ENCODE data around the gene KIAA0825.
"Not testable (repeated sequence)": the region's sequence is repeated elsewhere in the genome, so short reads cannot be mapped to it uniquely, and the experiment has no call there.

KIAA0825 gene

DNA sequence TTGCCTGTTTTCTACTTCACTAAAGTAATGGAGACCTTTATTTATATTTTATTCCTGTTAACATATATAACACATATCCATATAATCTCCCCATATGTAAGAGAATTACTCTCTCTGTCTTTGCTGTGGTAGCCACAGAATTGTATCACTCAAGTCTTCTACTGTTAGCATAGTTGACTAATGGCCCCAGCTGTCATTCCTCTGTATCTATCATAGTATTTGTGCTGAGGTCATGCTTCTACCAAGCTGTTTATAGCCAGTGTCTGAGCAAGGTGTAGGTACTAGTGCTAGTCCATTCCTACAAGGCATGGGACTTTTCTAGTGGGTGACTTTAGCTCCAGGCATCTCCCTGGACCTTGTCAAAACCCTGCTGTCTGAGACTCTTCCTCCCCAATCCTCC, 244.1 kb downstream of the KIAA0825 start:
- no peak for DNase-seq

DNA sequence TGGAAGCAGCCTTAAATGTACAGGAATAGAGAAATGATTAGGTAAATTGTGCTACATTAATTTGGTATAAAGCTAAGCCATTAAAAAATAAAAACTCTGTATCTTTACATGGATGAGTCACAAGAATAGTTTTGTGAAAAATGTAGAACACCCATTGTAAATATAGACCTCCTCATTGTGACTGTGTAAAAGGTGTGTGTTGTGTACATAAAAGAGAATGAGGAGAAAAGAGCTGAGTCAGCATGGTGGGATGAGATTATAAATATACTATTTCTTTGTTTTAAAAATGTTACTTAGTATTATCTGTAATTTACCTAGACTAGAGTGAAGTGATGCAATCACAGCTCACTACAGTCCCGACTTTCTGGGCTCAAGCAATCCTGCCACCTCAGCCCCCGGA, 250.5 kb downstream of the KIAA0825 start:
- no peak for DNase-seq

DNA sequence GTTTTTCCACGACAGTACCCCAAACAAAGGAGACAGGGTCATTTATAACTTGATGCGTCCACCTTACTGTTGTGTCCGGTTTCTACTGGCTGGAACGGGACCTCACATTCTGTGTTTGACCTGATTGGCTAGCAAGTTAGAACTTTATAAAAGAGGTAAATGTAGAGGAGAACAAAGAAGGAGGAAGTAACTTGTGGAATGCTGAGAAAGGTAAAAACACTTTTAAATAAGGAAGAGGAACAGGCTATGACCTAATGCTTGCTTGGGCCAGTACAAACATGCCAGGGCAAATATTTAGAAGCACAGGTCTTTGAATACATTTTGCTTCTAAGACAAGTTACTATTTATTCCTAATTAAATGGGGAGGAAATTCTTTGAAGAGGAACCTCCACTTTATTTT, 251.6 kb downstream of the KIAA0825 start:
- DNase-seq, result no peak

DNA sequence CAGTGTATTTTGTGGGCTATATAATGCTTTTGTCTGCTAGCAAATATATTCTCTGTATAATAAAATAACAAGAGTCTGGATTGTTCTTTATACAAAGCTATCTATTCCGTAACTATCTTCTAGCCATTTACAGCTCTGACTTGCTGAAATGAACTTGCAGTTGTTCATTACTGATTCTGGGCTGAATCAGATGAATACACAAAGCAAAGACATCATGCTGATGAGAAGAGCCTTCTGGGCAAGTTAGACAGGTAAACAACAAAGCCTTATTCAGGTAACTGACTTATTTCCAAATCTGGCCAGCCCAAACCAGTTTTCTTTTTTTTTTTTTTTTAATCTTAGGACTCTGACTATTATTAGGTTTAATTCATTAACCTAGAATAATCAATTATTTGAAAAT, 255.5 kb downstream of the KIAA0825 start:
- no peak for DNase-seq

DNA sequence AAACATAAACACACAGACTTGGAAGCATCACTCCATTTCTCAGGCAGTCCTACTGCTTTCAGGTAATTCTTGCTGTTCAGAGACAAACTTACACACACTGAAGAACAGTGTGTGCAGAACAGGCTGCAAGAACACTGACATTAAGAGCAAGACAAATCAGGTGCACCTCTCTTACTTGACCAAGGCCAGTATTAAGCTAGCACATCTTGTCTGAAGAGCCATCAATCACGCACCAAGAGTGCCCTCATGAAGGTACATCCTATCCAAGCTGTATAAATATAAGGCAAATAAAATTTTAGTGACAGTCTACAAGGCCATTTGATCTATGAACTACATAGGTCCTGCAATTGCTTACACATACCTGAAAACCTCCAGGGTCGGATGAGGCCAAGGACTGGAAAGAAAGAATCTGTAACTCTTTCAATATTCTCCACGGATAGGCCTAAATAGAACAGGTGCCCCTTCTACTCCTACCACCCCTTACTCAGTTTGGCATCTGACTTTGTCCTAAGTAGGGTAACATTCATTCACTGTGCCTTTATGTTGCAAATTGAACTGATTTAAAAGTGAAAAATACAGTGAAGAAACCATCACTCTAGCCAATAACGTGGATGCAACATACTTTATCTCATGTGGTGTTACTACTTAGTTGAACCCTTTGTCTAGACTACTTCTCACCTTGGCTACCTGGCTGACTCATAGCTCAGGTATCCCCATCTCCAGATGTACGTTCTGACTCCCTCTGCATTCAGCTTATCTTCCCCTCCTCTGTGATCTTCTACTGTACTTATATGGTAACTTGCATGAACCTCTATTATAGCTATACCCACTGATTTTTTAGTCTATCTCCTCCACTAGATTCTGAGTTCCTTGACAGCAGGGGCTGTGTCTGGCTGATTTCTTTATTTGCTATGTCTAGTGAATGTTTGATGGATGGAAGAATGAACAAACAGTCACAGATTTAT, 256.3 kb downstream of the KIAA0825 start:
- no peak for DNase-seq

DNA sequence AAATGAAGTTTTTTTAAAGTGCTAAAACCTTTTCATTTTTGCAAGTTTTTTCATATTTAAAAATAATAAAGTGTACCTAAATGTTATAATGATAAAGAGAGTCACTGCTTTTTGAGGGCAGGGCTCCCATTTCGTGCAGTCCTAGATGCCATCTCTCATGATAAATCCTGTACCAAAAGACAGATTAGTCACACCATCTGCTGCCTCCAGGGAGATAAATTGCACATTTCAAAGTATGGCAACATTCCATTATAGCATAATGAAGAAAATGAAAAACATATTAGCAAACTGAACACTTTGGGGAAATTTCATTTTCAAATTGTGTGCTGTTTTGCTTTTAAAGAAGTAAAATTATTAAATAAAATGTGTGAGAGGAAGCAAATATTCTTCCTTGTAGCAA, 257.2 kb downstream of the KIAA0825 start:
- no peak for DNase-seq

DNA sequence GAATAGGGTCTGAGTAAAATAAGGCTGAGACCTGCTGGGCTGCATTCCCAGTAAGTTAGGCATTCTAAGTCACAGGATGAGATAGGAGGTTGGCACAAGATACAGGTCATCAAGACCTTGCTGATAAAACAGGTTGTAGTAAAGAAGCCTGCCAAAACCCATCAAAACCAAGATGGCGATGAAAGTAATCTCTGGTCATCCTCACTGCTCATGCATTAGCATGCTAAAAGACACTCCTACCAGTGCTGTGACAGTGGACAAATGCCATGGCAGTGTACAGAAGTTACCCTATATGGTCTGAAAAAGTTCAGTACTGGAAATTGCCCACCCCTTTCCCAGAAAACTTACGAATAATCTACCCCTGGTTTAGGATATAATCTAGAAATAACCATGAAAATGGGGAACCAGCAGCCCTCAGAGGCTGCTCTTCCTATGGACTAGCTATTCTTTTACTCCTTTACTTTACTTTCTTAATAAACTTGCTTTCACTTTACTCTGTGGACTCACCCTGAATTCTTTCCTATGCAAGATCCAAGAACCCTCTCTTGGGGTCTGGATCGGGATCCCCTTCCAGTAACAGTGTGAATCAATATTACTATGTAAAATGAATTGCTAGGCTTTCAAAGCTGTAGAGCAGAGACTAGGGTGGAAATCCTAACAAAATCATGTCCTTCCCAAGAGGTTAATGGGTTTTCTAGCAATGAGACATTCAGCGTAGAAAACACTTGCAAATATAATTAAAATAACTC, 257.8 kb downstream of the KIAA0825 start:
- DNase-seq, result no peak

DNA sequence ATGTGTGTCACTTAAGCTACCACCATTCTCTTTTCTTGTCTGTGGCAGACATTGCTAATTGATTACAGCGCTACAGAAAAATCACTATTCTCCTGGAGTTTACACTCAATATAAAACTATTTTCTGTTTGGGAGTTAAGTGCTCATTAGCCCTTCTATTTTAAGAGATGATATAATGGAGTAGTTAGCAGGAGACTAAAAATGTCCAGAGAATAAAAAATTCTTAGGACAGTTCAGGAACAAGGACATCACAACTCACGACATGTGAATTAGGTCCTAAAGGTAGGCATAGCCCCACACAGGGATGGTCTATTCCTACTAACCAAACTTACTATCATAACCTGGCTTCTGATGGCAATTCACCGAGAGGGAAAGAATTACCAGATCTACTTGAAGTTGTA, 258.5 kb downstream of the KIAA0825 start:
- no peak for DNase-seq

DNA sequence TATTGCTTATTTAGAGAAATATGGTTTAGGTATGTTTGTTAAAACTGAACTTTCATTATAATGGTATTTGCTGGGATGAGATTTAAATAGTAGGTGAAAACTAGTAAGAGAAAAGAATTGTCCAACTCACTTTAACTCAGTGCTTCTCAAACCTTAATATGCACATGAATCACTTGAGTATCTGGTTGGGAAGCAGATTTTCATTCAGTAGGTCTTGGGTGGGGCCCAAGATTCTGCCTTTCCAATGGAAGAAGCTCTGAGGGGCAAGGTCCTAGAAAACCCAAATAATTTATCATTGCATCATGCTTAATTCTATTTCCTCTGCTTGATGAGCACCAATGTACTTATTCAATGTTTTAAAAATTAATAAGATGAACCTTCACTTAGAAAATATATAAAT, 262.6 kb downstream of the KIAA0825 start:
- no peak for DNase-seq

DNA sequence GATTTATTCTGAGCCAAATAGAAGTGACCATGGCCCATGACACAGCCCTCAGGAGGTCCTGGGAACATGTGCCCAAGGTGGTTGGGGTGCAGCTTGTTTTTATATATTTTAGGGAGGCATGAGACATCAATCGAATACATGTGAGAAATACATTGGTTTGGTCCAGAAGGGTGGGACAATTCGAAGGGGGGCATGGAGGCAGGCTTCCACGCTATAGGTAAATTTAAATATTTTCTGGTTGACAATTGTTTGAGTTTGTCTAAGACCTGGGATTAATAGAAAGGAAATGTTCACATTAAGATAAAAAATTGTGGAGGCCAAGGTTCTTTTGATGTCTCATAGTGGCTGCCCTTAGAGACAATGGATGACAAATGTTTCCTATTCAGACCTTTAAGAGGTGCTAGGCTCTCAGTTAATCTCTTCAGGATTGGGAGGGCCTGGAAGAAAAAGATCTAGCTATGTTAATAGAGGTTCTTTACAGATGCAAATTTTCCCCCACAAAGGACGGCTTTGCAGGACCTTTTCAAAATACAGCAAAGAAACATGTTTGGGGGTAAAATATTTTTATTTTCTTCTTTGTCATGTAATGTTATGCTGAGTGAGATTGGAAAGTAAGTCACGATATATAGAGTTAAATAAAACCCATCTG, 263.4 kb downstream of the KIAA0825 start:
- DNase-seq, result not testable (repeated sequence)

DNA sequence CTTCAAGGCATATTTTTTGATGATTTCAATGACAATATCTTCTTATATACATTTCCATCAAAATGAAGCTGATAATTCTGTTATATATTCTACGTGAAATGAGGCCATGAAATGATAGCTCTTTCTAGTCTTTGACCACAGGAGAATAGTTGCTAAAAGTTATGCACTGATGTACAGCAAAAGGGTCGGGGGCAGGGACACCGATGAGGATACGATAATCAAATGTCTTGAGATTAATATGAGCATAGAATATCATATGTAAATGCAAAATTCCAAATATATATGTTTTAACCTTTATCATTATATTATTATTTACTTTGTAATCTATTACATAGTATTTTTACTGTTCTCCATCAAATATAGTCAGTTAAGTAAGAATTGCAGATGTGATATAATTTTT, 264.8 kb downstream of the KIAA0825 start:
- no peak for DNase-seq

DNA sequence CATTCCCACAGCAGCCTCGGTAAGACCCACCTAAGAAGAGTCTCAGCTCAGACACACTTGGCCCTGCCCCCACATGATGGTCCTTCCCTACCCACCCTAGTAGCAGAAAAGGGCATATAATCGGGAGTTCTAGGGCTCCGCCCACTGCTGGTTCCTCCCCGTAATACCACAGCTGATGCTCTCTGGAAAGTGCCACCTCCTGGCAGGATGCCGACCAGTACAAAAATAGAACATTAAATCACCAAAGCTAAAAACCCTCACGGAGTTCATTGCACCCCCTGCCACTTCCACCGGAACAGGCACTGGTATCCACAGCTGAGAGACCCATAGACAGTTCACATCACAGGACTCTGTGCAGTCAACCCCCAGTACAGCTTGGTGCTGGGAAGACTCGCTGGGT, 271.3 kb downstream of the KIAA0825 start:
- no peak for DNase-seq

DNA sequence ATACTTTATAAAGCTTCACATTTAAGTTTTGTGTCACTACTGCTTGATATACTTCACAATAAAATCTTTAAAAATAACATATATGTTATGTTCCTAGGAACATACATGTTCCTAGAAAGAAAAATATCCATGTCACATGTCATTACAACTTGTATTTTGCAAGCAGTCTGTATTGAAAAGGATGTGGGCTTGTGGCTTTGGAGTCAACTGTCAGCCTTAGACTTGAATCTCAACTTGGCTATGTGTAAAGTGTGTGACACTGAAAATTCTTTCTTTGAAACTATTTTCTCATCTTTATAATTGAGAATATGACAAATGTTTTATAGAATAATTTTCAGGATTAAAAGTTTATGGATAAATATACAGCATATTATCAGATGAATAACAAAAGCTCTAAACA, 273.1 kb downstream of the KIAA0825 start:
- no peak for DNase-seq

DNA sequence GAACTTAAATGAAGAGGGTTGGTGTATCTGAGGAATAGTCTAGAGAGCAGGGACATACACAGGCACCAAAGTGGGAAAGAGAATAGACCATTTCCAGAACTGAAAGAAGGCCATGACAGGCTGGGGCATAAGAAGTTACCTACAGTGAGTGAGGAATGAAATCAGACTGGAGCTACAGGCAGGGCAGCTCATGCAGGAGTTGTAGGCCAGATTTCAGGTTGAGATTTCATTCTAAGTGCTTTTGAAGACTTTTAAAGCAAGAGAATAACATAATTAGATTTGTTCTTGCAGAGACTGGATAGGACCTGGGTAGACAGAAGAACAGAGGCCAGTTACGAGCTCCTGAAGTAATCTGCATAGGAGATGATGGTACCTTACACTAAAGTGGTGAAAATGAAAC, 280.8 kb downstream of the KIAA0825 start:
- no peak for DNase-seq

DNA sequence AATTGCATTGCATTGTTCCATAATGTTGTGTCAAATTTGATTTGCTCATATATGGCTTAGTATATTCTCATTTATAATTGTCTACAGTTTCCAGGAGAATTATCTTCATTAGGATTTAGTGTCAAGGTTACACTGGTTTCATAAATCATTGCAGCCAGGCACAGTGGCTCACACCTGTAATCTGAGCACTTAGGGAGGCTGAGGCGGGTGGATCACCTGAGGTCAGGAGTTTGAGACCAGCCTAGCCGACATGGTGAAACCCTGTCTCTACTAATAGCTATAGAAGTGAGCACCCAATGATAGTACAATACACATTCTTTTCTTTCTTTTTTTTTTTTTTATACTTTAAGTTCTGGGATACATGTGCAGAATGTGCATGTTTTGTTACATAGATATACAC, 282.5 kb downstream of the KIAA0825 start:
- DNase-seq, result no peak

DNA sequence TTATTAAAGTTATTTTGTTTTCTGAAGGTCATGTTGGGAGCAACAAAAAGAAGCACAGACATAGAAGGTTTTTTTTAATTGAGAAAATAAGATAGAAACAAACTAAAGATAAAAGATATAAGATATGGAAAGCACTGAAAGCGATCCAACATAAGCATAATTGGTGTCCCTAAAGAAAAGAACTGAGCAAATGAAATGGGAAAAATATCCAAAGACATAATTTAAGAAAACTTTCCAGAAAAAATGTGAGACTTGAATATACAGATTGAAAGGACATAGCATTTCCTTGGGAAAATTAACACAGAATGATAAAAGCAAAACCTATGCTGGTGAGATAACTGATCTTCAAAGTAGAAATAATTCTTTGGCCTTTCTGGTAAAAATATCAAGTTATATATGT, 289.3 kb downstream of the KIAA0825 start:
- DNase-seq, result no peak

DNA sequence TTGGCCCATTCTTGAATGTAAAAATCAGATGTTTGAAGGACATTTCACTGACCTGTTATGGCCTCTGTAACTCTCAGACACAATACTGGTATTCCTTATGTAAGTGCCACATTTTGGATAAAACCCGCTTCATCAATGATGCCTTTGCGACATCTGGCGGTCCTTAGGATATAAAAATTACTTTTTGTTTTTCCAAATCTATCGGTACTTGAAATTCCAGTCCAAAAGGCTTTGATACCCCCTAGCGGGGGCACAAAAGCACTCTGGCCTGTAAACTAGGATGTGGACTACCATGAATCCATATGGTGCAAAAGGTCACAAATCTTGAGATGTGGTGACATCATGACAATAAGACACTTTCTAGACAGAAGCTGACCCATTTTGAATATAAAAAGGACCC, 291.8 kb downstream of the KIAA0825 start:
- no peak for DNase-seq

DNA sequence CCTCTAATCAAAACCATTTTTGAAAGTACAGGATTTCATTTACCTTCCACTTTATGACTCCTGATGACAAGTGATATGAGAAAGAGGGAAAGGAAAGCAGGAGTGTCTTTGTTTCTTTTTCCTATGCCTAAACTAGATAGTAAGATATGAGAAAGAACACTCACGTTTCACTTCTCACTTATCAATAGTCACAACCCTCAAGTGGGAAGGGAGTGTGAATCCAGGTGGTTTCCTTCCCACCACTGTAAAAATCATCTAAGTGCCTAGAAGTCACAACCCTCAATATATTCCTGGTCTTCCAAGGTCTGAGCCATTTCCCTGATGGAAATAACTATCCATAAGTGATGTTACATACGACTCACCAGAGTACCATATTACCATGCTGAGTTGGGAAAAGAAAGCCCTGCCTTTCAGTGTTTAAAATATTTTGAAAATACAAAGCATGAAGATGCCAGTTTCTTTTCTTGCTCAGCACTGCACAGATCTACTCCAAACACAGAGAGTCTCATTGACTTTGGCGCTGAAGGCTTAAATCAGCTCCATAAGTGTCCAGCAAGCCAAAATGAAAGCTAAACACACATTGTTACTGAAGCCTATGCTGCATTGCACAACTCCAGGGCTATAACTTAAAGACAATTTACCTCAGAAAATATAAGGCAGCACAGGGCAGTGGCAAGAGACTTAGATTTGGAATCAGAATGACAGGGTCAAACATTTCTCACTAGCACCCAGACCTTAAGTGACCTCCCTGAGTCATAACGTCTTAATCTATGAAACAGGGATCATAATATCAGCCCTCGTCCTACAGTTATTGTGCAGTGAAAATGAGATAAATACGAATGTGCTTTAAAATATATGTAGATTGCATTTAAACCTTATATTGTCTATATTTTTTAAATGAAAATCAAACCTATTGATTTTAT, 301.2 kb downstream of the KIAA0825 start:
- no peak for DNase-seq

DNA sequence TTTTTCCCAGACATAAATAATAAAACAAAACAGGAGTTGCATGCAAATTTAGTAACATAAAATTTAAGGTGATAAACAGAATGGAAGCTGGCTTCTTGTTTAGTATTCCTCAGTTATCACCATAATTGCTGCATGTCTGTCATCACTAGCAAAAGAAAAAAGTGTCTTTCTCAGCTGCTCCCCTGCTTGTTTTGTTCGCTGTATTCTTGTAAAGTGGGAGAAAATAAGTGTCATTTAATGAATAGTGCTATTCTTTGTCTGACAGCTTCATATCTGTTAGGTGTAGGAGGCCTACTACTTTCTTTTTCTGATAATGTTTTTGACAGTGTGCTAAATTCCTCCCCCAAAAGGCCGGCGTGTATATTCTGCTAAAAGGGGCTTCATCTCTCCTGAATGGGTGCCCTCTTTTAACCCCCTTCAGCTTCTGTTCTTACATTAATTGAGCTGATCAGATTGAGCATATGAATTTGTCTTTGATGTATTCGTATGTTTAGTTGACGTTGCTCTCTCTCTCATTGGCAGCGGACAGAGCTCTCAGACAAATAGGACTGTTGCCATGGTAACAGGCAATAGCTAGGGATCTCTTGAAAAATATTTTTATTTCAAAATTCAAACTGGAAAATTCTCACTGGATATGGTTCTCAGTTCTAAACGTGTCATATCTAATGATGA, 303.8 kb downstream of the KIAA0825 start:
- DNase-seq, result no peak

DNA sequence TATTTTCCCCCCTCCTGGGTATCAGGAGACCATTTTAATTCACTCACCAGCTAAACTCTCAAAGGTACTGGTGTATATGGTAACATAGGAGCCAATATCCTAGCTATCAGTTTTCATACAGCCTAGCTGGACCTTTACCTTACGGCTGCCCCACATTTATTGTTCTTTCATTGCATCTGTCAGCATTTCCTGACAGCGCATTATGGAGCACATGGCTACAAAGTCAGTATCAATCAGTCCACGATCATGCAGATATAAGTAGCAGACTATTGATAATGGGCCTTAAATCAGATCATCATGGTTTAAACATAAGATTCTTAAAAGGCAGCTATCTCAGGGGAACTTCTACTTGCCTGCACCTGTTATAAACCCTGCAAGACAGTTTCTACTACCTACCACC, 304.7 kb downstream of the KIAA0825 start:
- DNase-seq, result no peak

DNA sequence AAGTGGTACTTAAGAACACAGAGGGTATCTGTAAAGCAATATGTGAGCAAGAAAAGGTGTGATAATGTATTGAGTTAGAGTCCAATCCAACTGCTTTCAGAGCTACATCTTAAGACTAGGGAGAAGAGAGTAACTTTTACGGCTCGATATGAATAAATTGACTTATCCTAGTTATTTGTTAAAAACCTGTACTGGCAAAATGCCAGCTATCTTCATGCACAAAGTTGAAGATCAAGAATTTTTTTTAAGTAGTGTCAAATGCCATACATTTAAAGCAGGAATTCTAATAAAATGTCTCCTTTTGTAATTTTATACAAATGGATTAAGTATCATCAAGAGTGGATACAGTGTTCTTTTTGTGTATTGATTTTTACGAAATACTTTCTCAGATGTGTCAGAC, 305.2 kb downstream of the KIAA0825 start:
- no peak for DNase-seq

DNA sequence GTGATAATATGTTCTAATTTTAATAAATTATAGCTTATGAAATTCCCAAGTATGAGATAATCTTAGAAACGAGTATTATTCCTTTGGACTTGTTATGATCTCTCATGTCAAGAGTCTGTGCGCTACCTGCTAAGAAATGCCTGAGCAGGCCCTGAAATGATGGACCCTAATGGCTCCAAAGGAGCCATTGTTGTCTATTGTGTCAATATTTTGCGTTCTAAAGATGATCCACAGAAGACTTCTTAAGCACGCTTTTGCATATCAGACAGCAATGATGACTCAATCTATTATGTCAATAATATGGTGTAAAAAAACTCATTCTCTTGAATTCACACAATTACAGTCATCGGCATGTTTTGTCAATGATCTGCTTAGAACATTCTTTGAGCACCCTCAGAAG, 306.1 kb downstream of the KIAA0825 start:
- DNase-seq, result no peak

Data from right kidney (tissue), 1 donor.